Activated CD8-positive, alpha-beta T cell treated with anti-CD3 and anti-CD28 coated beads, Interleukin-2, amount 10 ng/mL, durations not matched to agents 7 days and 5 days (primary cell): Measurements from ENCODE around the gene RAPGEF6. TPM values are rescaled to one million over a fixed set of nuclear protein-coding genes. Genes with fewer than 3 reads are reported as not detected.
"Not testable (repeated sequence)": the region's sequence is repeated elsewhere in the genome, so short reads cannot be mapped to it uniquely, and the experiment has no call there.

Experiments used
- ATAC-seq: fragments of 150-1000 bp; cut with Tn5 transposase; one replicate; pipeline ENCODE4 v1.10.0; 2021; ENCODE audit warnings: moderate library complexity
- CTCF ChIA-PET: fragments of 350-600 bp; sonication (Branson Sonifier 250); formaldehyde crosslinking; loops from one replicate; lab custom pipeline; 2021; ENCODE audit warnings: antibody characterized with exemption; lab: Charles Lee
- POLR2A ChIA-PET: fragments of 350-600 bp; sonication (Branson Sonifier 250); formaldehyde crosslinking; loops from one replicate; lab custom pipeline; 2021; ENCODE audit warnings: antibody characterized with exemption; lab: Charles Lee
- DNase-seq: peaks from one replicate; pipeline ENCODE4 v3.0.0-alpha.2; 2020
- H3K27ac Mint-ChIP-seq: one replicate; pipeline ENCODE4 v1.8.0; 2021; ENCODE audit warnings: mild to moderate bottlenecking, mixed read lengths
- H3K27me3 Mint-ChIP-seq: one replicate; pipeline ENCODE4 v1.8.0; 2021; ENCODE audit warnings: low read depth, mixed read lengths
- H3K36me3 Mint-ChIP-seq: one replicate; pipeline ENCODE4 v1.8.0; 2021; ENCODE audit warnings: low read depth, mixed read lengths
- H3K4me1 Mint-ChIP-seq: one replicate; pipeline ENCODE4 v1.8.0; 2021; ENCODE audit warnings: low read depth, mixed read lengths
- H3K4me3 Mint-ChIP-seq: one replicate; pipeline ENCODE4 v1.8.0; 2021; ENCODE audit warnings: mild to moderate bottlenecking, mixed read lengths
- H3K9me3 Mint-ChIP-seq: one replicate; pipeline ENCODE4 v1.8.0; 2022; ENCODE audit warnings: mixed read lengths; ENCODE audit not compliant: insufficient read depth
- total RNA-seq, 2 experiments: library from RNA; stranded (reverse); gene quantifications; one replicate each; pipeline ENCODE4 v1.2.3, GENCODE V29; 2021

The RAPGEF6 gene
- total RNA-seq, 2 experiments from 2014 or later = 36.4 to 40.9 TPM

GRCh38 chr5:131627207-131627865 is 7.7 kb downstream of the RAPGEF6 start:
- no peaks in the 10 kb centered on the region for H3K9me3 Mint-ChIP-seq
- H3K4me3 Mint-ChIP-seq = no peak overlapping the region
- peaks cover 33% of the 10 kb centered on the region for H3K4me1 Mint-ChIP-seq
- H3K27me3 Mint-ChIP-seq = no peaks in the 10 kb centered on the region
- DNase-seq = no peak
- H3K27ac Mint-ChIP-seq = no peak overlapping the region
- CTCF ChIA-PET = interaction anchor here (1.3 to 1.5 kb wide), 2 partner anchors 22 to 381 kb away, joined by 4 to 6 read pairs; no protein-coding TSS in a partner anchor
- peaks cover 38% of the 10 kb centered on the region for H3K36me3 Mint-ChIP-seq
- POLR2A ChIA-PET = interaction anchor here (1.6 kb wide), 1 partner anchor 8 kb away, joined by 3 read pairs; no protein-coding TSS in a partner anchor
- ATAC-seq = no peak

- Mint-ChIP-seq H3K4me1 (peaks cover 24% of the 10 kb centered on the region), H3K9me3 (no peaks in the 10 kb centered on the region), H3K36me3 (peaks cover 36% of the 10 kb centered on the region), H3K4me3 (no peak overlapping the region), H3K27ac (no peak overlapping the region), H3K27me3 (no peaks in the 10 kb centered on the region)
- no peak for DNase-seq
- ChIA-PET CTCF (interaction anchor here (0.7 kb wide), 1 partner anchor 9 kb away, joined by 4 read pairs; no protein-coding TSS in a partner anchor), POLR2A (no interaction called here)
- no peak for ATAC-seq
These were observed 12.4 kb downstream of the RAPGEF6 start for GRCh38 chr5:131622633-131623032.

GRCh38 chr5:131621164-131621563 is 13.9 kb downstream of the RAPGEF6 start:
- DNase-seq, CTCF ChIA-PET, H3K4me3 Mint-ChIP-seq, H3K27me3 Mint-ChIP-seq, H3K9me3 Mint-ChIP-seq, ATAC-seq, H3K27ac Mint-ChIP-seq, POLR2A ChIA-PET: not testable (repeated sequence)
- Mint-ChIP-seq H3K4me1 (peaks cover 29% of the 10 kb centered on the region), H3K36me3 (peaks cover 41% of the 10 kb centered on the region)

GRCh38 chr5:131619102-131619501 is 15.9 kb downstream of the RAPGEF6 start:
- no peak for DNase-seq
- no peak overlapping the region for H3K4me3 Mint-ChIP-seq
- CTCF ChIA-PET = no interaction called here
- H3K4me1 Mint-ChIP-seq = peaks cover 33% of the 10 kb centered on the region
- POLR2A ChIA-PET = no interaction called here
- H3K27ac Mint-ChIP-seq = no peak overlapping the region
- ATAC-seq = no peak
- peaks cover 47% of the 10 kb centered on the region for H3K36me3 Mint-ChIP-seq
- peaks cover 4% of the 10 kb centered on the region for H3K9me3 Mint-ChIP-seq
- H3K27me3 Mint-ChIP-seq = no peaks in the 10 kb centered on the region

- POLR2A ChIA-PET = no interaction called here
- H3K36me3 Mint-ChIP-seq = peaks cover 40% of the 10 kb centered on the region
- no peak overlapping the region for H3K27ac Mint-ChIP-seq
- peaks cover 8% of the 10 kb centered on the region for H3K9me3 Mint-ChIP-seq
- ATAC-seq (no peak), DNase-seq (no peak)
- CTCF ChIA-PET = interaction anchor here (0.7 to 1.0 kb wide), 2 partner anchors 28 to 177 kb away, joined by 4 to 5 read pairs; no protein-coding TSS in a partner anchor
- no peak overlapping the region for H3K4me3 Mint-ChIP-seq
- H3K27me3 Mint-ChIP-seq = no peaks in the 10 kb centered on the region
- peaks cover 34% of the 10 kb centered on the region for H3K4me1 Mint-ChIP-seq
These were observed 17.7 kb downstream of the RAPGEF6 start for GRCh38 chr5:131617140-131617822.

GRCh38 chr5:131615957-131616356 is 19.1 kb downstream of the RAPGEF6 start:
- DNase-seq = no peak
- ChIA-PET POLR2A (no interaction called here), CTCF (interaction anchor here (1.0 to 1.4 kb wide), 3 partner anchors 24 to 181 kb away, joined by 3 to 5 read pairs (median 3); partner anchors contain the start of gene FNIP1)
- no peak overlapping the region for H3K27ac Mint-ChIP-seq
- no peaks in the 10 kb centered on the region for H3K27me3 Mint-ChIP-seq
- no peak overlapping the region for H3K4me3 Mint-ChIP-seq
- peaks cover 35% of the 10 kb centered on the region for H3K36me3 Mint-ChIP-seq
- peaks cover 34% of the 10 kb centered on the region for H3K4me1 Mint-ChIP-seq
- H3K9me3 Mint-ChIP-seq = peaks cover 8% of the 10 kb centered on the region
- no peak for ATAC-seq

- ChIA-PET CTCF (interaction anchor here (0.9 to 1.1 kb wide), 2 partner anchors 9 to 450 kb away, joined by 4 read pairs; no protein-coding TSS in a partner anchor), POLR2A (no interaction called here)
- peaks cover 8% of the 10 kb centered on the region for H3K9me3 Mint-ChIP-seq
- no peak overlapping the region for H3K27ac Mint-ChIP-seq
- peaks cover 42% of the 10 kb centered on the region for H3K36me3 Mint-ChIP-seq
- H3K27me3 Mint-ChIP-seq = no peaks in the 10 kb centered on the region
- H3K4me1 Mint-ChIP-seq = peaks cover 36% of the 10 kb centered on the region
- ATAC-seq (no peak), DNase-seq (no peak)
- no peak overlapping the region for H3K4me3 Mint-ChIP-seq
These were observed 21.6 kb downstream of the RAPGEF6 start for GRCh38 chr5:131613423-131613822.

- Mint-ChIP-seq H3K27ac (no peak overlapping the region), H3K36me3 (peaks cover 34% of the 10 kb centered on the region), H3K9me3 (peaks cover 8% of the 10 kb centered on the region), H3K4me1 (peaks cover 34% of the 10 kb centered on the region), H3K27me3 (no peaks in the 10 kb centered on the region), H3K4me3 (no peak overlapping the region)
- DNase-seq (no peak), ATAC-seq (no peak)
- ChIA-PET POLR2A (interaction anchor here (0.6 kb wide), 1 partner anchor 157 kb away, joined by 3 read pairs; no protein-coding TSS in a partner anchor), CTCF (no interaction called here)
These were observed 24.0 kb downstream of the RAPGEF6 start for GRCh38 chr5:131611064-131611381.

- DNase-seq (peak; percentile 8), ATAC-seq (no peak)
- ChIA-PET POLR2A (interaction anchor here (0.6 kb wide), 1 partner anchor 158 kb away, joined by 3 read pairs; no protein-coding TSS in a partner anchor), CTCF (no interaction called here)
- Mint-ChIP-seq H3K27me3 (no peaks in the 10 kb centered on the region), H3K9me3 (peaks cover 8% of the 10 kb centered on the region), H3K4me1 (peaks cover 33% of the 10 kb centered on the region), H3K27ac (no peak overlapping the region), H3K4me3 (no peak overlapping the region), H3K36me3 (peaks cover 30% of the 10 kb centered on the region)
These were observed 24.6 kb downstream of the RAPGEF6 start for GRCh38 chr5:131610198-131611063.

GRCh38 chr5:131609774-131610173 is 25.3 kb downstream of the RAPGEF6 start:
- ChIA-PET CTCF (no interaction called here), POLR2A (no interaction called here)
- peaks cover 26% of the 10 kb centered on the region for H3K36me3 Mint-ChIP-seq
- no peak overlapping the region for H3K27ac Mint-ChIP-seq
- H3K27me3 Mint-ChIP-seq = no peaks in the 10 kb centered on the region
- H3K9me3 Mint-ChIP-seq = peaks cover 4% of the 10 kb centered on the region
- ATAC-seq (no peak), DNase-seq (no peak)
- H3K4me1 Mint-ChIP-seq = peaks cover 35% of the 10 kb centered on the region
- H3K4me3 Mint-ChIP-seq = no peak overlapping the region

- POLR2A ChIA-PET = no interaction called here
These were observed 26.4 kb downstream of the RAPGEF6 start for GRCh38 chr5:131608597-131608996.

More at GRCh38 chr5:131608597-131608996, 26.4 kb downstream of the RAPGEF6 start:
- peaks cover 2% of the 10 kb centered on the region for H3K9me3 Mint-ChIP-seq
- DNase-seq (no peak), ATAC-seq (no peak)
- H3K27ac Mint-ChIP-seq = peak overlapping the region; percentile 73
- CTCF ChIA-PET = no interaction called here
- no peaks in the 10 kb centered on the region for H3K27me3 Mint-ChIP-seq
- peaks cover 21% of the 10 kb centered on the region for H3K36me3 Mint-ChIP-seq
- H3K4me3 Mint-ChIP-seq = no peak overlapping the region
- peaks cover 36% of the 10 kb centered on the region for H3K4me1 Mint-ChIP-seq
